Gastrocnemius medialis (tissue), 4 donors: ENCODE results near the gene OLFML2A. TPM values are rescaled to one million over a fixed set of nuclear protein-coding genes. Genes with fewer than 3 reads are reported as not detected.
A peak's percentile ranks its signal among the peaks of the same experiment; 100 is the strongest.

Experiments used
- ATAC-seq, 2 donors: fragments of 150-250 bp; one replicate each; pipeline ENCODE4 v1.9.1; 2016
- DNase-seq, 2 donors: peaks; one replicate each; pipeline ENCODE4 v3.0.0-alpha.2; 2019
- H3K27ac ChIP-seq, 4 donors: fragments of 200-600 bp; sonication (generic); 1 replicate in 1 of 4; 2 replicates in 3 of 4; pipeline ENCODE4 v1.5.1; 2016 to 2018; ENCODE audit warnings: mild to moderate bottlenecking in 2 of 4, moderate library complexity in 1 of 4
- H3K27me3 ChIP-seq, 3 donors: fragments of 200-600 bp; sonication (generic) in 2 of 3; 1 replicate in 1 of 3; 2 replicates in 2 of 3; pipeline versions ENCODE4 v1.5.1 to v1.6.0; 2016 to 2019; ENCODE audit warnings: mild to moderate bottlenecking in 1 of 3, moderate library complexity in 1 of 3
- H3K36me3 ChIP-seq, 2 donors: fragments of 200-600 bp; sonication (generic) in 1 of 2; one replicate each; pipeline ENCODE4 v1.5.1; 2017 to 2018
- H3K4me1 ChIP-seq, 2 donors: fragments of 200-600 bp; sonication (generic) in 1 of 2; one replicate each; pipeline ENCODE4 v1.5.1; 2016 to 2017; ENCODE audit warnings: mild to moderate bottlenecking in 2 of 2
- H3K4me3 ChIP-seq, 4 donors: fragments of 200-600 bp; sonication (generic) in 3 of 4; 1 replicate in 1 of 4; 2 replicates in 3 of 4; pipeline ENCODE4 v1.5.1; 2016 to 2019; ENCODE audit warnings: mild to moderate bottlenecking in 2 of 4
- H3K9me3 ChIP-seq, 3 donors: fragments of 200-600 bp; sonication (generic) in 2 of 3; 1 replicate in 1 of 3; 2 replicates in 2 of 3; pipeline ENCODE4 v1.5.1; 2016 to 2019
- POLR2A ChIP-seq, 2 donors: fragments of 450-650 bp; IDR thresholded peaks; one replicate each; pipeline ENCODE4 v1.6.1; 2017; ENCODE audit warnings: antibody characterized with exemption in 2 of 2, mild to moderate bottlenecking in 2 of 2, moderate library complexity in 2 of 2
- in situ Hi-C, 4 donors: fragments of 200-750 bp; cut with MboI; loops; one replicate each; pipeline versions ENCODE4 v1.15.0 to v1.8.0; 2017; ENCODE audit warnings: low sequenced_read_pairs in 4 of 4
- intact Hi-C: fragments of 100-400 bp; cut with DNase I; formaldehyde crosslinking; loops from one replicate; pipeline ENCODE4 v1.15.1; 2023; ENCODE audit warnings: low total_unique reads
- total RNA-seq, 4 donors: library from RNA; depleted of rRNA; stranded (reverse); fragments of >200 nt; gene quantifications; one replicate each; pipeline versions ENCODE4 v1.1.0 to v1.2.3, GENCODE V29; 2016
- TF ChIP-seq, protein P1 (sequence below), 5 experiments: fragments of 450-650 bp in 3 of 5; fragments of 200-600 bp in 2 of 5; sonication (generic) in 2 of 5; IDR thresholded peaks in 4 of 5; conservative IDR thresholded peaks in 1 of 5; 1 replicate in 4 of 5; 2 replicates in 1 of 5; pipeline ENCODE4 v1.5.1; 2016 to 2019; ENCODE audit warnings: antibody characterized with exemption in 5 of 5, mild to moderate bottlenecking in 3 of 5, moderate library complexity in 3 of 5

Gene OLFML2A
- total RNA-seq, 4 donors from 2014 or later = 6.9 to 48.0 (median 32.8) TPM

- Histone ChIP-seq H3K36me3 (no peaks in the 10 kb centered on the region), H3K27me3 (peaks cover 5 to 7% (median 6%) of the 10 kb centered on the region in 3 donors), H3K27ac (peak overlapping the region; percentile 24 to 65 (median 44)), H3K4me3 (no peak overlapping the region), H3K9me3 (no peaks in the 10 kb centered on the region), H3K4me1 (peaks cover 26 to 28% of the 10 kb centered on the region in 2 donors)
- in situ Hi-C loops = loop anchor here (5.0 to 25.0 kb wide), 6 partner anchors 73 to 613 kb away; partner anchors contain the start of genes SCAI (in 2 of the 4) and WDR38 (in 2 of the 4)
- intact Hi-C loops = loop anchor here (5.0 to 10.0 kb wide), 2 partner anchors 368 to 470 kb away; partner anchors contain the start of genes HSPA5 and SCAI
- peak; percentile 66 to 79 for DNase-seq
- TF ChIP-seq, protein P1, sequence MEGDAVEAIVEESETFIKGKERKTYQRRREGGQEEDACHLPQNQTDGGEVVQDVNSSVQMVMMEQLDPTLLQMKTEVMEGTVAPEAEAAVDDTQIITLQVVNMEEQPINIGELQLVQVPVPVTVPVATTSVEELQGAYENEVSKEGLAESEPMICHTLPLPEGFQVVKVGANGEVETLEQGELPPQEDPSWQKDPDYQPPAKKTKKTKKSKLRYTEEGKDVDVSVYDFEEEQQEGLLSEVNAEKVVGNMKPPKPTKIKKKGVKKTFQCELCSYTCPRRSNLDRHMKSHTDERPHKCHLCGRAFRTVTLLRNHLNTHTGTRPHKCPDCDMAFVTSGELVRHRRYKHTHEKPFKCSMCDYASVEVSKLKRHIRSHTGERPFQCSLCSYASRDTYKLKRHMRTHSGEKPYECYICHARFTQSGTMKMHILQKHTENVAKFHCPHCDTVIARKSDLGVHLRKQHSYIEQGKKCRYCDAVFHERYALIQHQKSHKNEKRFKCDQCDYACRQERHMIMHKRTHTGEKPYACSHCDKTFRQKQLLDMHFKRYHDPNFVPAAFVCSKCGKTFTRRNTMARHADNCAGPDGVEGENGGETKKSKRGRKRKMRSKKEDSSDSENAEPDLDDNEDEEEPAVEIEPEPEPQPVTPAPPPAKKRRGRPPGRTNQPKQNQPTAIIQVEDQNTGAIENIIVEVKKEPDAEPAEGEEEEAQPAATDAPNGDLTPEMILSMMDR (IDR thresholded peaks at IDR 0.05 in 4 of 5, conservative IDR thresholded peaks at IDR 0.05 in 1 of 5) = peak; percentile 85 to 94 (median 88)
- no peak for TF ChIP-seq POLR2A (IDR thresholded peaks at IDR 0.05)
- peak; percentile 8 to 32 for ATAC-seq
Measured at GRCh38 chr9:124774129-124774978, 2.6 kb upstream of the OLFML2A start.

DNA sequence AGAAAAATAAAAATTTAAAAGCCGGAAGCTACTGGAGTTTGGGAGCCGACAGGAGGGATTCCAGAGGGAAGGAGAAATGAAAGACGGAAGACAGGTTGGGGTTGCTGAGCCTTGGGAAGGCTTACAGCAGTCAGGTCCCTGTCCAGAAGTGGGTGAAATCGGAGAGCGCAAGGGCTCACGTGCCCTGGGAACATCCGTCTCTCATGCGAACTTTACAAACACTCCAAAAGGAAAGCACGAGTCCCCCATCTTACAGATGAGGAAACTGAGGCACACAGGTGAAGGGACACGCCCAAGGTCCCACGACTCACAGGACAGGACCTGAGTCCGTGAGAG is 347 bp upstream of the OLFML2A start:
- peaks cover 23 to 28% of the 10 kb centered on the region in 2 donors for H3K4me1 ChIP-seq
- intact Hi-C loops = loop anchor here (2.0 to 10.0 kb wide), 2 partner anchors 18 to 468 kb away; partner anchors contain the start of gene HSPA5

GRCh38 chr9:124778575-124779367 is 1.8 kb downstream of the OLFML2A start:
- intact Hi-C loops = loop anchor here (10.0 kb wide), 1 partner anchor 466 kb away; the partner anchor contains the start of gene HSPA5
- DNase-seq (peak in 1 of 2 donors; percentile 10), ATAC-seq (no peak)
- Histone ChIP-seq H3K9me3 (no peaks in the 10 kb centered on the region), H3K36me3 (no peaks in the 10 kb centered on the region), H3K27me3 (no peaks in the 10 kb centered on the region), H3K27ac (peak overlapping the region; percentile 49 to 66 (median 54)), H3K4me1 (peaks cover 17 to 28% of the 10 kb centered on the region in 2 donors), H3K4me3 (no peak overlapping the region)
- TF ChIP-seq, protein P1 (IDR thresholded peaks at IDR 0.05 in 4 of 5, conservative IDR thresholded peaks at IDR 0.05 in 1 of 5) = no peak
- no peak for TF ChIP-seq POLR2A (IDR thresholded peaks at IDR 0.05)
- in situ Hi-C loops = no loop called here

More for the DNA sequence above, 347 bp upstream of the OLFML2A start:
- DNase-seq (peak in 1 of 2 donors; percentile 52), ATAC-seq (peak; percentile 31 to 42)
- no peaks in the 10 kb centered on the region for H3K9me3 ChIP-seq
- H3K27ac ChIP-seq = peak overlapping the region in 3 of 4 donors; percentile 23 to 53 (median 51)
- H3K36me3 ChIP-seq = no peaks in the 10 kb centered on the region
- in situ Hi-C loops = no loop called here
- TF ChIP-seq, protein P1 (IDR thresholded peaks at IDR 0.05 in 4 of 5, conservative IDR thresholded peaks at IDR 0.05 in 1 of 5) = no peak
- no peak for TF ChIP-seq POLR2A (IDR thresholded peaks at IDR 0.05)
- H3K27me3 ChIP-seq = no peaks in the 10 kb centered on the region
- peak overlapping the region; percentile 37 to 73 (median 52) for H3K4me3 ChIP-seq

GRCh38 chr9:124779368-124780059 is 2.6 kb downstream of the OLFML2A start:
- Histone ChIP-seq H3K27ac (peak overlapping the region; percentile 49 to 66 (median 54)), H3K27me3 (no peaks in the 10 kb centered on the region), H3K9me3 (no peaks in the 10 kb centered on the region), H3K36me3 (no peaks in the 10 kb centered on the region), H3K4me1 (peaks cover 25 to 35% of the 10 kb centered on the region in 2 donors), H3K4me3 (no peak overlapping the region)
- in situ Hi-C loops (no loop called here), intact Hi-C loops (loop anchor here (10.0 kb wide), 1 partner anchor 465 kb away; the partner anchor contains the start of gene HSPA5)
- DNase-seq (peak in 1 of 2 donors; percentile 20), ATAC-seq (no peak)
- no peak for TF ChIP-seq POLR2A (IDR thresholded peaks at IDR 0.05)
- TF ChIP-seq, protein P1 (IDR thresholded peaks at IDR 0.05 in 4 of 5, conservative IDR thresholded peaks at IDR 0.05 in 1 of 5) = no peak
